Femur (tissue), 1 donor: ENCODE measurements around the gene LHPP.

Experiments used
- DNase-seq: peaks from one replicate; pipeline ENCODE4 v3.0.0-alpha.2; 2017

LHPP gene

DNA sequence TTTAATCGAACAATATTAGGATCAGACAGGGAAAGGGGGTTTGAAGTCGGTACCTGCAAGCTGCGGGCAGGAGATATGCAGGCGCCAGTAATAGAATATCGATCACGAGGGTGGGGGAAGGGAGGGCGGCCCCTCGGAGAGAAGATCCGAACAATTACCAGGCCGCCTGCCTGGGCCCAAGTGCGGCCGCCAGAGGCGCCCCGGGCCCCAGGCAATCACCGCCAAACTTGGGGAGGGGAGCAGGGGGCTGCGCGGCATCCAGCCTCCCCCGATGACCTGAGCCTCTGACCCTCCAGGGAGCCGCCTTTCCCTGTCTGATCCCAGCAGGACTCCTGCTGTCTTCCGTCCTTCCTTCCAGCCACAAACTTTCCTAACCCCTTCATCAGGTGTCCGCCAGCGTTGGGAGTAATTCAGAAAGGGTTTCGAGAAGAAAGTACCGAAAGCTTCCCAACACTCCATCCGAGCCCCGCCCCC, 12.9 kb upstream of the LHPP start:
- DNase-seq = no peak

DNA sequence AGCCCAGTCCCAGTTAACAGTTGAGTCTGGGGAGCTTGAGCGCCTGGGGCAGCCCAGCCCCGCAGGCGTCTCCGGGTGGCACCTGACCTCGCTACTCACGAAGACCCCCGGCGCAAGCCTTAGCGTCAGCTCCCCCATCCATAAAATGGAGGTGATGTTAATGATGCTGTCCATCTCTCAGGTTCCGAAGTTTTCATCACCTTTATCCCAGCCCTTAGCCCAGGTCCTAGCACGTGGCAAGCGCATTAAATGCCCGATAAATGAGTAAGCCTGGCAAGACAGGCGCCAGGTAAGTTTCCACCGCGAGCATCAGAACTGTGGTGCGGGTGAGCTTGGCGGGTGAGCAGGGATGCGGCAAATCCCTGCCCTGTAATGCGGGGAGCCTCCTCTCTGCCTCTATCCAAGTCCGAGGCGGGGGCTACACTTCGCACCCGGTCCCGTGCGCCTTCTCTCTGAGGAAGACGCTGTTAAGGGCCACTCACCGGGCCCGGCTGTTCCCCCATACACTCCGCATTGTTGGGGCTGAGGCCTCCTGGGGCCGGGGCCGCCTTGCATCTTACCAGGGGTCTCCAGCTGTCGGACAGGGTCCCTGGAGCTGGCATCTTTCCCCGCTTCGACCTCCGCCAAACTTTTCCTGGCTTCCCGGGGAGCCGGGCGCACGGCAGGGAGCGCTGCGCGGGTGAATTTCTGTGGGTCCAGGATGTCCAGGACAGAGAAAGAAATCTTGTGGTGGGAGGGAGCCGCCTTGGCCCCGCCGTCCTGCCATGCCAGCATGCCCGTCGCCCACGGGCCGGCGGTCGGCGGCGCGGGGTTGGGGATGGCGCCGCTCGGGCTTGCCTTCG, 12.2 kb upstream of the LHPP start:
- DNase-seq = no peak

DNA sequence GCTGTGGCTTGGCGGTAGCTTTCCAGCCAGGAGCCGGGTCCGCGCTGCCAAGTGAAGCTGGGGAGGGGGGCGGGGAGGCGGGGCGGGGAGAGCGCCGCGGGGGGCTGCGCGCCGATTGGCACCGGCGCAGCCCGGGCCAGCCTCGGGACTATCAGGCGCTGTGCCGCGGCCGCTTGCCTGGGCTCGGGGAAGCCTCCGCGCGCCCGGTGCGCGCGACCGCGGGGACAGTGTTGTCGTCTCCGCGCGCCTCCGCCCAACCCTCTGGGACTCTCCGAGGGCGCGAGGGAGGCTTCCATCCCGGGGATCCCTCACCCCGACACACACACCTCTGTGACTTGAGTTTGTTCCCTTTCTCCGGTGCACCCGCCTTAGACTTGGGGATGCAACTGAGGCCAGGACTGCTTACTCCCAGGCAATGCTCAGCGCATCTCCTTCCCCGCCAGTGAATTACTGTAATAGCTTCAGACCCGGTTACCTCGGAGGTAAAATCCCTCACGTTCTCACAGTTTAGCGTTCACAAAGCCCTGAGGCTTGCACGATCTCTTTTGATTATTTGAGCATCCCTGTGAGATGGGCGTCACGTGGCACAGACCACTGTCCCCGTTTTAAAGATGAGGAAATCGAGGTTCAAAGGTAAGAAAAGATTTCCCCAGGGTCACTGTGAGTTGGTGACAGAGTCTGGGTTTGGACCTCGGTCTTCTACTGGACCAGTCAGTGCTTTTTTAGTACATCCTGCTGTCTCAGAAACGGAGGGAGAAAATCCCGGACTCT, 11.4 kb upstream of the LHPP start, which contains the start of gene NKX1-2:
NKX1-2 (minus strand) TSS at position 24 of the 771 bp plus-strand sequence. CDS start 92 bp downstream, outside the sequence.
- DNase-seq = no peak

DNA sequence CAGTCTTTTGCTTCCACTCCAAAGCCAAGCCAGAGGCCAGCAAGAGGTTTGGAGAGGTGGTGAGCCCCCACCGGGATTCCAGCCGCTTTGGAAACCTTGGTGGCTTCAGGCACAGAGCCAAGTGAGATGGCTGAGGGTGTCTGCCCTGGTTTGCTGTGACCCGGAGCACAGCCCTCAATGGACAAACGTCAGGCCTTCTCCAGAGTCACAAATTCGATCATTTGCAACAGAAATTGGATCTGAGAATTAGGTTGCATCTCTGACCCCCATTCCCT, 10.9 kb upstream of the LHPP start:
- DNase-seq = no peak

DNA sequence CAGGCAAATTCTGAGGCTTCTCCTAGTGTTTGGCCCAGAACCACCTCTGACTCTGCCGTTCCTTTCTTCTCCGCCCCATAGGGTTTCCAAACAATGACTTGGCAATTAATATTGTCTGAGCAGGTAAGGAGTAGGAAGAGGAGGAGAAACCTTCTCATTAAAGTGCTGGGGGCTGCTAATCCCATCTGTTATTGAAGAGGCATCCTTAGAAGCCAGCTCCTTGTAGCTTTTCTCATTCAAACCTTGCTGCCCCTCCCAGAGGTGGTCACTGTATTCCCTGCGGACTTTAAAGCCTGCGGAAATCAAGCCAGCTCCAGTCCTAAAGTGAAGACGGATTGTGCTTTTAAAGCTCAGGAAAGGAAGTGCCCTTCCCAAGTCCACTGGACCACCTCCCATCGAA, 10.3 kb upstream of the LHPP start:
- DNase-seq = no peak

DNA sequence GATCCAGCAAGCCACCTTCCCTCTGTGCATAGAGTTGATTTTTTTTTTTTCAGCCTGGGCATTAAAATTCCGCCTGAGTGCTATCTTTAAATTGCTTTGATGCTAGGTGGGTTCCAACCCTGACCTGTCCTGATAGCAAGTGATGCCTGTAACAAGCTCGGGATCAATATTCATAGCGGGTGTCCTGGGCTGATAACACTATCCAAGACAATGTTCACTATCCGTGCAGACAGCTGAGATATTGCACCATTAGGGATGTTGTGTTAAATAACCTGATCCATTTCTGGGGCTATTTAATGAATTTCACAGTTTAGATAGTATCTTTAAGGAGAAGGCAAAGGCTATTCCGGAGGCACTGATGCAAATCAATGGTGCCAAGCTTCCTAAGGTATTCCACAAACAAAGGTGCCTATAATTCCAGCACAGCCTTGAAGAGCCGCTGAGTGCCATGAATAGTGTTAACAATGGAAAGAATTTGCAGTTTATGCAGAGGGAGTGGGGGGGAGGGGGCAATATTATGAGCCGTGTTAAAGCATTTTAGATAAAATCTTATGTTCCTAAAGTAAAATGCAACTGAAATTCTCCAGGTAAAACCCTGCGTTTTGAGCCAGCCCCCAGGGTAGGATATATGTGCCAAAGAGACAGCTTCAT, 7.5 kb upstream of the LHPP start:
- DNase-seq = no peak

DNA sequence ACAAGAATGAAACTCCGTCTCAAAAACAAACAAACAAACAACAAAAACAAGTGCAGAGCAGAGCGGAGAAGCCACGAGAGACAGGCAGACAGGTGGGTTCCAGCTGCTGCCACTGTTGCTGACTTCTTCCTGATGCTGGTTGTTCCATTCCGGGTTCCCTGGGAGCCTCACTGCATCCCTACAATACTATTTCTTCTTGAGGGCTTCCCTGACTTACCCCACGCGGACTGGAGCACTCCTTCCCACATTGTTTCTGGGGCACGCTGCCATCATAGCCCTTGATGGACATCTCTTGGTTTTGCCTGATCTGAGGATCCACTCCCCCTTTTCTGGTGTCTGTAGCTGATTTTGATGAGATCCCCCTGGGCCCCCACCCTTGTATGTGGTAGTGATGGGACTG, 6.2 kb upstream of the LHPP start:
- no peak for DNase-seq

DNA sequence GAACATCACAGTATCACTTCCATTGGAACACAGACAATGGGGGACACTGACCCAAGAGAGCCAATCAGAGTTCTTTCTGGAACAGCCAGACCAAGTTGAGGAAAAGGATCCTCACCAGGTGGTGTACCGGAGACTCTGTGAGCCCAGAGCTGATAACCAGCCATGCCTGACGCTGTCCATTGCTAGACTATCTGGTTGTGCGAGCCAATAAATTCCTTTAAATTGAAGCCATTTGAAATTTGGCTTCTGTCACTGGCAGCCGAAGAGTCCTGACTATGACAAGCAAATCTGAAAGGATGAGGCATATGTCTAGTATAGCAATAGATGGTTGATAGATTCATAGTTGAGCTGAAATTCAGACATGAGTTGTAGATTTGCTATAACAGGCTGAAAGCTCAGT, 3.1 kb upstream of the LHPP start:
- no peak for DNase-seq

DNA sequence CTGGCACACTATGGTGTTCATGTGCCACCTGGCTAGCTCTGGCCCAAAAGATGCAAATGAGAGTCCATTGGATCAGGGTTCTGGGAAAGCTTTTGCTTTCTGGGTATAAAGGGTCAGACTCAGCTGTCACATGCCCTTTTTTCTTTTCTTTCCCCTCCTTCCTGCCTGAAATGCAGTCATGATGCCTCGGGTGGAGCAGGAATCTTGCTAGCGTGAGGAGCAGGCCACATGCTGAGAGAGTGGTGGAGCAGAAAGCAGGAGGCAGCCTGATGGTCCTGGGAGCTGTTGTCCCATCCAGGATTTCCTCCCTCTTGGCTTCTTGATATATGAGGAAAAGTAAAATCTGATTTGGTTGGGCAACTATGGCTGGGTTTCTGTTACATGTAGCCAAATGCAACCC, 2.7 kb upstream of the LHPP start:
- DNase-seq = no peak

DNA sequence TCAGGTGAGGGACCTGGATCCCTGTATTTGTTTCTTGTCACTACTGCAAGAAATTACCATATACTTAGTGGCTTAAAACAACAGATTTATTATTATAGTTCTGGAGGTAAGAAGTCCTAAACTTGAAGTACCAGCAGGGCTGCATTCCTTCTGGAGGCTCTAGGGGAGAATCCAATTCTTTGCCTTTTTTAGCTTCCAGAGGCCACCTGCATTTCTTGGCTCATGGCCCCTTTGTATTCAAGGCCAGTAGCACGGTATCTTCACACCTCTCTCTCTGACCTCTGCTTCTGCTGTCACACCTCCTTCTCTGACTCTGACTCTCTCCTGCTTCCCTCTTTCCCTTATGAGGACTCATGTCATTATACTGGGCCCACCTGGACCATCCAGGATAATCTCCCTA, 2.2 kb upstream of the LHPP start:
- DNase-seq = no peak

DNA sequence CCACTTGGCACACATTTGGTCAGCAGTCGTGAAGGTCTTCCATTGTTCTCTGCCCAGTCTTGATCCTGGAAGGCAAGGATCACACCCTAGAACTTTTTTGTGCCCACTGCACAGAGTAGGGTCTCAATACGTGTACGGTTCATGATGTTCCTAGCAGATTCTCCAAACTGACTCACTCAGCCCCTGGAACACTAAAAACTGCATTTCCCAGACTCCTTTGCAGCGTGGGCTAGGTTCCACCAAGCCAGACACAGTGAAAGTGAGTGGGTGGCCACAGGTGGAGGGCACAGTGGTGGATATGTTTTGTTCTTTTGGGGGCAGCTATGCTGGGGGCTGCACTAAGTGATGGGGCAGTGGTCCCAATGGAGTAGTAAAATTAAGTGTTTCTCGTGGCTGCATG, 1.5 kb upstream of the LHPP start:
- no peak for DNase-seq

DNA sequence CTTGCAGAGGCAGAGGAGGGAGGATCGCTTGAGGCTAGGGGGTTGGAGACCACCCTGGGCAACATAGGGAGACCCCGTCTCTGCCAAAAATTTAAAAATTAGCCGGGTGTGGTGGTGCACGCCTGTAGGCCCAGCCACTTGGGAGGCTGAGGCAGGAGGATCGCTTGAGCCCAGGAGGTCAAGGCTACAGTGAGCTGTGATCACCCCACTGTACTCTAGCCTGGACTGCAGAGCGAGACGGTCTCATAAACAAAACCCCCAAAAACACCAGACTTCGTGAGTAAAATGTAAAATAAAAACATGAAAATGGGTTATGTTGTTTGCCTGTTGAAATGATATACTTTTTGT, 699 bp downstream of the LHPP start:
- no peak for DNase-seq

DNA sequence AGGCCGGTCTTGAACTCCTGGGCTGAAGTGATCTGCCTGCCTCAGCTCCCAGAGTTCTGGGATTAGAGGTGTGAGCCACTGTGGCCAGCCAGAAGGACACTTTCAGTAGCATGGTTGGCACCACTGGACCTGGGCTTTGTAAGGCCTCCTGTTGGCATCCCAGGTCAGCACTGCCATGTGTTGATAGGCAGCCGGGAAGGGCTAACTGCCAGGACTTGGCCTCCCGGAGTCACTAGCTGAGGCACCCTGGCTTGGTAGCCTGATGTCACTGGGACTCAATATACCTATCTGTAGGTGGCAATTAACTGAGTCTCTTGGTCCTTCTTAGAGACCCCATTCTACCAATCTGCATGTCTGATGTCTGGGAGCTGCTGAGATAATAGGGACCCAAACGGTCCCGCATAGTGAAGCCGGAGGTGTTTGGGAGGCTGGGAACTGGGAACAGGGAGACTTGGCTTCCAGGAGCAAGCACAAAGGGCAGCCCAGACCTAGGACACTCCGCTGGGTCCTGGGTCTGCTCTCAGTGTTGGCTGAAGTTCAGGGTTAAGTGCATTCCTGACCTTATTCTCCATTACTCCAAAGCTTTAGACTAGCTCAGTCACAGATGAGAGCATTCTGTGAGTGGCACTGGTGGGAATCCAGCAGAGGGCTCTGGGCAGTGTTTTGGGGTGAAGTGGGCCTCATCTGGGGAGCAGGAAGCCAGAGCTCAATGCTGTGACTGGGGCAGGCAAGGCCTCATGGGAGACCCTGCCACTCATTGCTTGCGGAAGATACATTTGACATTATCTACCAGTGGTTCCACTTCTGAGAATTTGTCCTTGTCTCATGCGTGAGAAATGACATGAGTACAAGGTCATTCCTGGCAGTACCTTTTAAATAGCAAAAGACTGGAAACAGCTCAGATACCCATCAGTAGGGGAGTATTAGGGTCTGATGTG, 2.7 kb downstream of the LHPP start:
- DNase-seq = no peak

DNA sequence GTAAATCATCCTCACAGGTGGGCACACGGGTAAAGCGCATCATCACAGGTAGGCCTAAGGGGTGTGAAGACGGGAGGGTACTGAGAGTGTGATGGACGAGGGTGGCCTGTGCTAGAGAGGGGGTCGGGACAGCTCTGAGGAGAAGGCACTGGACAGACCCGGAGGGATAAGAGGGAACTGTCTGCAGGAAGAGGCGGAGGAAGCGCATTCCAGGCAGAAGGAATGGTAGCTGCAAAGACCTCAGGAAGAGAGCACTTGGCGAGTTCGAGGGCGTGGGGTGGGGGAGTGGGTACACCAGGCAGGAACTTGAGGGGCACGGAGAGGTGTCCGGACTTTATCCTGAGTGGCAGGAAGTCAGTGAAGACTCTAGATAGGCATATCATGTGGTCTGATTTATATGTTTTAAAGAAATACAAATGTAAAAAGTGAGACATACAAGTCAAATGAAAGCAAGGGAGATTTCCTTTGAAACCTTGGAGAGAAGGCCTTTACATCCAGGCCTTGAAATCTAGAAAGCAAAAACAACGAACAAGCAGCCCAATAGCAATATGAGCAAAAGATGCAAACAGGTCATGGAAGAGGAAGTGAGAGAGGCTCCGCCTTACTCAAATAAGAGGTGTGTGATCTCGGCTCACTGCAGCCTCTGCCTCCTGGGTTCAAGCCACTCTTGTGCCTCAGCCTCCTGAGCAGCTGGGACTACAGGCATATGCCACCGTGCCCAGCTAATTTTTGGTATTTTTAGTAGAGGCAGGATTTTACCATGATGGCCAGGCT, 3.6 kb downstream of the LHPP start:
- no peak for DNase-seq

DNA sequence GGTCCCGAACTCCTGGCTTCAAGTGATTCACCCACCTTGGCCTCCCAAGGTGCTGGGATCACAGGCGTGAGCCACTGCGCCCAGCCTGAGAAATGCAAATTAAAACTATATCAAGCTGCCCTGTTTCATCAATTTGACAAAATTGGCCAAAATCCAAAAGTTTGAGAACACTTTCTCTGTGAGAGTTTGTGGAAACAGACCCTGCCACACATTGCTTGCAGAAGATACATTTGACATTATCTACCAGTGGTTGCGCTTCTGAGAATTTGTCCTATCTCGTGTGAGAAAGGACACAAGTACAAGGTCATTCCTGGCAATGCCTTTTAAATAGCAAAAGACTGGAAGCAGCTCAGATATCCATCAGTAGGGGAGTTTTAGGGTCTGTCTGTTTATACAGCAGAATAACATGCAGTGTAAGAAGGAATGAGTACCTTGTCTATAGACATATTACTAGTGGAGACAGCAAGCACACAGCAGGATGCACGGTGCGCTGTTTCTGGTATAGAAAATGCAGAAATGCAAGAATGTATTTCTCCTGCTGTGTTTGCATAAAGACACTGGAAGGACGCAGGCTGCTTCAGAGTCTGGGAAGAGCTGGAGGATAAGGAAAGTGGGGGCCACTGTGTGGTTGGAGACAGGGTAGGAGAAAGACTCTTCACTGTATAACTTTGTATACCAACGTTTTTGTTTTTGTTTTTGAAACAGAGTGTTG, 4.3 kb downstream of the LHPP start:
- no peak for DNase-seq

DNA sequence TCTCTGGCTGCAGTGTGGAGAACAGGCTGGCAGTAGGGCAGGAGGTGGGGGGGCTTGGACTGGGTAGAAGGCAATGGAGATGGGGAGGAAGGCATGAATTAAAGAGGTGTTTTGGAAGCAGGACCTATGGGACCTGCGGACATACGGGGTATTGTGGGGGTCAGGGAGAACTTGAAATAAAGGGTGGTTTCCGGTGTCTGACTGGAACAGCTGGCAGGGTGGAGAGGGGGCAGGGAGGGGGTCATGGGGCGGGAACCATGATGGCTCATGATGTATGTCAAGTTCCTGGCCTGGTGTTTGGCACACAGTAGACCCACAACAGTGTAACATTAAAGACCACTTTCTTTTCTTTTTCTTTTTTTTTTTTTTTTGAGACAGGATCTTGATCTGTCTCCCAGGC, 5.5 kb downstream of the LHPP start:
- no peak for DNase-seq

DNA sequence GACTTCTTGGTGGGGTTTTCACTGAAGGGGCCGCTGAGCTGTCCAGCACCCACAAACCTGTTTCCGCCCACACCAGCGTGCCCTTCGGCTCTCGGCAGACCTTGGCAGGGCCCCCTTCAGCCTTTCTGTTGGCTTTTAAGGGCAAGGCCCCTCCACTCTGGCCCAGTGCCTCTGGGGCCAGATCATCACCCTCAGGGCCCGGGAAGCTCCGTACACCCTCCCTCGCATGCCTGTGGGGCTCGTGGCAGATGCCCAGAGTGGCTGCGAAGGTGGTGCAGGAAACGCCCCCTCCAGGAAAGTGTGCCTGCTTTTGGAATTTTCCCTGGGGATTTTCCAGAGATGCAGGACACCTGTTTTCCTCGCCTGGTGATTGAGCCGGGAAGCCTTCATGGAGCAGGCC, 7.0 kb downstream of the LHPP start:
- DNase-seq = no peak

DNA sequence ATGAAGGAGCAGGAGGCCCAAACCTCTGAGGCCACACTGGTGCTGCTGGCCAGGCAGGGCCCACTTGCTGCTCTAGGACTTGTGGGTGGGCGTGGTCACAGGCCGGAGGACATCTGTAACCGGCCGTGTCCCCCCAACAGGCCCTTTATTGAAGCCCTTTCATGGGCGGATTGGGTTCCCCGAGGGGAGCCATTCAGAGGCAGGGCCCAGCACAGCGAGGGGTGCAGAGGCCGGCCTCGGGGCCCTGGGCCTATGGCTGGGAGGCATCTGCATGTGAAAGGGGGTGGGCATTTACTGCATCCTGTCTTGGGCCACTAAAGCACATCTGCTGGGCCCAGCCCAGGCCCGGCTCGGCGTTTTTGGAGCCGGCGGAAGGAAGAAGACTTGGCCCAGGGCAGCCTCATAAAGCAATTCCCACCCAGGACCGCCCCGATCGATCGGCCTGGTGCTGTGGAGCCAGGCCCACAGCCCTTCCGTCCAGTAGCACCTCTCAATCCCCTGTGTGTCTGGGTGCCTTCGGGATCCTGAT, 8.4 kb downstream of the LHPP start:
- DNase-seq = no peak

DNA sequence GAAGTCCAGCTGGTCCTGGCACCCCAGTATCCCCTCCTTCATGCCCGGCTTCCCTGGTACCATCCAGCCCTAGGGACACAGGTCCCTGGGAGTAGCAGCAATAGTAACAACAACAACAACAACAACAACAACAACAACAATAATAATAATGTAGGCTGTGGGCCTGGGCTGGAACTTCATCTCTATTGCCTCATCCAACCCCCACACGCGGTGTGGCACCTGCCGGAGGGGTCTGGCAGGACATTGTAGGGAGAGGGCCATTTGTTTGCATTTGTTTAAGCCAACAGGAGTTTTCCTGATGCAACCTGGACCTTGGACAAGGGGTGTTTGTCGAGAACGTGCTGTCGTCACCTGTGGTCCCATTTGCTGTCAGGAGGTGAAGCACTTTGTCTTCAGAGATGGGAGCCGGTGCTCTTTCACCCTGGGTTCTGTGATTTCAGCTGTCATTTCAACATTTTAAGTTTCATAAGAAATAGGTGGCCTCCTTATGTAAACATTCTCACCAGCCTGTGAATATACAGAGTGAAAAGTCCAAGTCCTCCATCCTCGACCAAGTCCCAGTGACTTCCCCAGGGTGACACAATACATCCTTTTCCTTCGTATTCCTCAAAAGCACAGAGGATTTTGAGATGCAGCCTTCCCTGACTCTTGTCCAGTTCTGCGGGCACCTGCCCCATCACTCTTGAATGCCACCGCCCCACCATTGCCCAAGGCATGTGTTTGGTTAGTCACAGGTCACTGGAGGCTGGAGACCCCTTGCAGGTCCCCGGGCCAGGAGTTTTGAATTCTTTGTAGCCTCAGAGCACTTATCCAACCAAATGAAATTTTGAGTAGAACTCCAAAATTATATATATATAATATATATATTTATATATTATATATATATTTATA, 9.2 kb downstream of the LHPP start:
- DNase-seq = no peak

DNA sequence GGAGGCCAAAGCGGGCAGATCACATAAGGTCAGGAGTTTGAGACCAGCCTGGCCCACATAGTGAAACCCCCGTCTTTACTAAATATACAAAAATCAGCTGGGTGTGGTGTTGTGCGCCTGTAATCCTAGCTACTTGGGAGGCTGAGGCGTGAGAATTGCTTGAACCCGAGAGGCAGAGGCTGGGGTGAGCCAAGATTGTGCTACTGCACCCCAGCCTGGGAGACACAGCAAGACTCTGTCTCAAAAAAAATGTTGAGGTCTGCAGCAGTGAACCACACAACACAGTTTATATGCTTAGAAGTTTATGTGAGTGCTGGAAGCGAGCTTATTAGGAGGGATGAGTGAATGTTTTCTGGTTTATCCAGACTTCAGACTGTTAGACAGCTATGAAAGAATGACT, 10.4 kb downstream of the LHPP start:
- no peak for DNase-seq
